ENCODE results near the gene MUC2.

MUC2 gene

DNA sequence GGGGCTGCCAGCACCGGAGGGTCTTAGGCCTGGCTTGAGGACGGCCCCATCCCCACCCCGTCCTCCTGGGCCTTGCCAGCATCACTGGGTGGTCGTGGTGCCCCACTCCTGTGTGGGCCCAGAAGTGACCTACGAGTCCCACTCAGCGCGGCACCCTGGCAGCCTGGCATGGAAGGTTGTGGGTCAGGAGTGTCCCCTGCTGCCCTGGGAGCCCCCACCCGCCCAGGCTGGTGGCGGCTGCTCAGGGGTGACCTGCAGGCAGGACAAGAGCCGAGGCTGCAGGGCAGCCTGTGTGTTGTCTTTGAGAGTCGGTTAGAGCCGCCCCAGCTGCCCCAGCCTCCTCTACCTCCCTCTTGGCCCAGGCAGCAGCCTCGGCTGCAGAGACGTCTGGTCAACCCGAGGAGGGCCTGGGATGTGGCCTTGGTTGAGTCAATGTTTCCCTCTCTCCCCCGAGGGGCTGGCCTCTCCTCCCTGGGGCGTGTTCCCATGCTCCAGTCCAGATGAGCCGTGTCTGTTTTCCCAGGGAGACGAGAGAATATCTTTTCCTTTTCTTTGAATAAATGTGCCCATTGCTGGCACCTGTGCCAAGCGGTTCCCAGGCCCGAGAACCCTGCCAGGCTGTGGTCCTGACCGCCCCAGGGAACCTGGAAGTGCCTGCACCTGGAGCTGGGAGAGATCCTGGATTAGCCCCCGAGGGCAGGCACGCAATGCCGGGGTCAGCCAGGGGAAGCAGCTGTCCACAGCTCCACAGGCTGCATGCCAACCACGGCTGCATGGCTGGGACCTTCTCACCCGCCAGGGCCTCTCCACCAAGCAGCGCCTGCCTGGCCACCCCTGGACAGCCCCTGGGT, 47.4 kb downstream of the MUC2 start:
- no peak for DNase-seq (ENCODE audit: low read depth in 3 of 3)

DNA sequence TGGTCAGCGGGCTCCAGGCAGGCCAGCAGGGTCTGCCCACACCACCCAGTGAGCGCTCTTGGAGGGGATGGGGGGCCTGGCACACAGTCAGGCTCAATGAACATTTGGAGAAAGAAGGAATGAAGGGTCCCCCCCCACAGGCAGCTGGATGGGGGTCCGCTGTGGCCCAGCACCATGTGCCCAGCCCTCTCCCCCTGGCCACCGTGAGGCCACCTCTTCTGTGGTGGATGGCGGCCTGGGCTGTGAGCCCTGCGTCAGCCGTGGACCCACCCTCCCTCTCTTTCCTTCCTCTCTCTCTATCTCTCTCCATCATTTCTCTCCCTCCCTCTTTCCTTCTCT, 48.0 kb downstream of the MUC2 start:
- no peak for DNase-seq (ENCODE audit: low read depth in 3 of 3)

DNA sequence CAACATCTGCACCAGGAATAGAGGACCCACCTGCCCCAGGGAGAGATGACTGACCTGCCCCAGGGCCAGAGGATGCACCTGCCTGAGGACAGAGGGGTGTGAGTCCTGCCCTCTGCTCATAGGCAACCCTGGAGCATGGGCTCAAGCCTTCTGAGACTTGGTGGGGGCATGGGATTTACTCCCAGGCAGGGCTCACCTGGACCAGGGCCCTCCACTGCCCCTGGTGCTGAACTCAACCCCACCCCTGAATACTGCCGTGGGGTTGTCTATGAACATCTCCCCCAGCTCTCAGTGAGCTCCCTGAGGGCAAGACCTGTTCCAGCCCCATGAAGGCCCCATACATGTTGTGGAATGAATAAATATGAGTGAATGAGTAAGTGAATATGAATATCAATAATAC, 49.3 kb downstream of the MUC2 start:
- DNase-seq (ENCODE audit: low read depth in 3 of 3), result no peak
